OCI-LY7 (cell line): Measurements from ENCODE around the gene PIK3R3.

Experiments used
- CTCF ChIP-seq: fragments of 200-600 bp; sonication (generic); conservative IDR thresholded peaks from 2 replicates; pipeline ENCODE4 v1.5.1; 2014; ENCODE audit warnings: mild to moderate bottlenecking, antibody characterized with exemption, low read length, moderate library complexity, mixed read lengths
- EZH2phosphoT487 ChIP-seq: fragments of 200-600 bp; sonication (generic); IDR thresholded peaks from 2 replicates; pipeline ENCODE4 v1.6.1; 2018; ENCODE audit warnings: low read depth, borderline replicate concordance, mild to moderate bottlenecking, mixed run types, antibody characterized with exemption, low read length, moderate library complexity, mixed read lengths

- TF ChIP-seq CTCF = no peak
- TF ChIP-seq EZH2phosphoT487 = no peak
Observed at GRCh38 chr1:46076343-46076742, 56.1 kb downstream of the PIK3R3 start.
